IMR-90 (cell line): ENCODE data around the gene CCDC141. TPM values are rescaled to one million over a fixed set of nuclear protein-coding genes. Genes with fewer than 3 reads are reported as not detected.
A peak's percentile ranks its signal among the peaks of the same experiment; 100 is the strongest.

Source experiments
- ATAC-seq: fragments of 200-7000 bp; cut with Tn5 transposase; 2 replicates; pipeline ENCODE4 v1.9.1; 2020; ENCODE audit warnings: low read depth, mild to moderate bottlenecking, moderate library complexity
- BruUV-seq: library from RNA; stranded (reverse); fragments of 400-500 nt; replicated peaks from 2 replicates; lab custom pipeline; 2021; lab: Mats Ljungman, UMichigan
- CTCF ChIA-PET: fragments of 300-600 bp; formaldehyde crosslinking; extraction: SDS; loops from one replicate; lab custom pipeline; 2021; ENCODE audit warnings: antibody characterized with exemption; lab: Yijun Ruan, JAX
- POLR2A ChIA-PET: fragments of 300-600 bp; sonication (Branson Sonifier 250); formaldehyde crosslinking; loops from one replicate; lab custom pipeline; 2022; ENCODE audit warnings: antibody characterized with exemption; ENCODE audit not compliant: unreplicated experiment; lab: Charles Lee
- DNase-seq: peaks from one replicate; pipeline ENCODE4 v3.0.0; 2013
- H2AFZ ChIP-seq: replicated peaks from 2 replicates; pipeline ENCODE3; 2013; ENCODE audit warnings: low read length, mild to moderate bottlenecking; ENCODE audit not compliant: poor library complexity
- H2AK5ac ChIP-seq: 2 replicates; pipeline ENCODE4 v1.6.1; 2013; ENCODE audit warnings: low read depth, low read length, inconsistent platforms
- H2AK9ac ChIP-seq: replicated peaks from 2 replicates; pipeline ENCODE3; 2013; ENCODE audit warnings: mild to moderate bottlenecking, low read depth, low read length, moderate library complexity; ENCODE audit not compliant: poor library complexity
- H2BK120ac ChIP-seq: 2 replicates; pipeline ENCODE4 v1.6.1; 2013; ENCODE audit warnings: low read depth, low read length, inconsistent platforms
- H2BK15ac ChIP-seq: 3 replicates; pipeline ENCODE4 v1.6.1; 2013; ENCODE audit warnings: low read depth, low read length, inconsistent platforms
- H2BK20ac ChIP-seq: 2 replicates; pipeline ENCODE4 v1.6.1; 2013; ENCODE audit warnings: low read depth, mild to moderate bottlenecking, inconsistent platforms, low read length, moderate library complexity
- H2BK5ac ChIP-seq: 2 replicates; pipeline ENCODE4 v1.6.1; 2013; ENCODE audit warnings: mild to moderate bottlenecking, low read depth, low read length, inconsistent platforms; ENCODE audit not compliant: poor library complexity, severe bottlenecking
- H3K14ac ChIP-seq: replicated peaks from 2 replicates; pipeline ENCODE4 v1.6.1; 2013; ENCODE audit warnings: low read depth, low read length, inconsistent platforms
- H3K18ac ChIP-seq: 2 replicates; pipeline ENCODE4 v1.6.1; 2013; ENCODE audit warnings: low read depth, low read length, control low read depth
- H3K23ac ChIP-seq: 2 replicates; pipeline ENCODE4 v1.6.1; 2013; ENCODE audit warnings: low read depth, low read length, inconsistent platforms
- H3K27ac ChIP-seq: 2 replicates; pipeline ENCODE4 v1.5.1; 2013; ENCODE audit warnings: mild to moderate bottlenecking, control low read depth, low read length; ENCODE audit not compliant: insufficient read depth
- H3K27me3 ChIP-seq: 2 replicates; pipeline ENCODE4 v1.6.1; 2013; ENCODE audit warnings: low read length; ENCODE audit not compliant: control insufficient read depth, insufficient read depth
- H3K36me3 ChIP-seq: 2 replicates; pipeline ENCODE4 v1.6.1; 2013; ENCODE audit warnings: low read length, mixed read lengths; ENCODE audit not compliant: control insufficient read depth, insufficient read depth
- H3K4ac ChIP-seq: 2 replicates; pipeline ENCODE4 v1.6.1; 2013; ENCODE audit warnings: low read depth, low read length, inconsistent platforms
- H3K4me1 ChIP-seq: 2 replicates; pipeline ENCODE4 v1.6.1; 2013; ENCODE audit warnings: low read length, mixed read lengths; ENCODE audit not compliant: control insufficient read depth, insufficient read depth
- H3K4me2 ChIP-seq: 2 replicates; pipeline ENCODE4 v1.6.1; 2013; ENCODE audit warnings: low read depth, mild to moderate bottlenecking, control low read depth, low read length, moderate library complexity
- H3K4me3 ChIP-seq: 2 replicates; pipeline ENCODE4 v1.5.1; 2013; ENCODE audit warnings: low read depth, mild to moderate bottlenecking, control low read depth, low read length, moderate library complexity; ENCODE audit not compliant: insufficient read depth
- H3K56ac ChIP-seq: 2 replicates; pipeline ENCODE4 v1.6.1; 2013; ENCODE audit warnings: low read length, inconsistent platforms; ENCODE audit not compliant: insufficient read depth; ENCODE audit errors: extremely low read depth
- H3K79me1 ChIP-seq, 2 experiments: 2 replicates each; pipeline ENCODE4 v1.6.1; 2013; ENCODE audit warnings: low read length in 2 of 2, inconsistent platforms in 1 of 2, low read depth in 1 of 2
- H3K9ac ChIP-seq: 2 replicates; pipeline ENCODE4 v1.6.1; 2013; ENCODE audit warnings: low read depth, low read length, control low read depth
- H3K9me1 ChIP-seq: 2 replicates; pipeline ENCODE4 v1.6.1; 2013; ENCODE audit warnings: low read length, inconsistent platforms; ENCODE audit not compliant: insufficient read depth
- H3K9me3 ChIP-seq: 2 replicates; pipeline ENCODE4 v1.6.1; 2013; ENCODE audit warnings: low read length; ENCODE audit not compliant: control insufficient read depth, insufficient read depth
- H4K20me1 ChIP-seq: 2 replicates; pipeline ENCODE4 v1.6.1; 2013; ENCODE audit warnings: low read length, inconsistent platforms; ENCODE audit not compliant: insufficient read depth
- H4K5ac ChIP-seq: 2 replicates; pipeline ENCODE4 v1.6.1; 2013; ENCODE audit warnings: mild to moderate bottlenecking, low read depth, low read length, control low read depth
- H4K8ac ChIP-seq, 2 experiments: 2 replicates each; pipeline ENCODE4 v1.6.1; 2013; ENCODE audit warnings: low read depth in 2 of 2, low read length in 2 of 2, control low read depth in 1 of 2, inconsistent platforms in 1 of 2
- H4K91ac ChIP-seq: 2 replicates; pipeline ENCODE4 v1.6.1; 2013; ENCODE audit warnings: low read depth, low read length, inconsistent platforms; ENCODE audit not compliant: insufficient read depth
- POLR2A ChIP-seq: IDR thresholded peaks from 2 replicates; pipeline ENCODE4 v1.6.1; 2012; ENCODE audit warnings: mild to moderate bottlenecking, low read depth, low read length
- WGBS, 2 experiments: methylation state at CpG; one replicate each; pipeline versions ENCODE4 v1.1.5 to v1.1.7; 2013; ENCODE audit warnings: missing lambda C conversion rate in 2 of 2; ENCODE audit not compliant: insufficient read length in 1 of 2; ENCODE audit errors: extremely low coverage in 2 of 2; 5-methylcytosine and 5-hydroxymethylcytosine counted together
- dilution Hi-C: fragments of 300-500 bp; cut with HindIII; formaldehyde crosslinking; loops from one replicate; pipeline ENCODE4 v1.14.3; 2018; ENCODE audit warnings: low sequenced_read_pairs; ENCODE audit not compliant: unreplicated experiment
- in situ Hi-C: fragments of 300-500 bp; cut with MboI; formaldehyde crosslinking; loops from 3 replicates; pipeline ENCODE4 v1.14.3; 2019; ENCODE audit warnings: low sequenced_read_pairs, inconsistent platforms, mixed read lengths
- intact Hi-C: fragments of 100-400 bp; cut with micrococcal nuclease; formaldehyde crosslinking; loops from 2 replicates; pipeline ENCODE4 v1.10.0; 2022
- polyA plus RNA-seq, 3 experiments: library from polyadenylated mRNA; depleted of rRNA; stranded (reverse); fragments of >200 nt; gene quantifications; 2 replicates each; pipeline ENCODE4 v1.2.3, GENCODE V29; 2012; ENCODE audit warnings: low replicate concordance in 1 of 3
- total RNA-seq: library from RNA; depleted of rRNA; stranded (reverse); fragments of >200 nt; gene quantifications from 2 replicates; pipeline ENCODE4 v1.2.3, GENCODE V29; 2012
- TF ChIP-seq, protein P1 (sequence below): conservative IDR thresholded peaks from 2 replicates; pipeline ENCODE4 v1.5.1; 2012; ENCODE audit warnings: mild to moderate bottlenecking, low read depth, low read length, improper control_type of control experiment

Gene CCDC141
- total and polyA plus RNA-seq, 2 of the 4 experiments (the other 2 are of a cell fraction) = not detected

DNA sequence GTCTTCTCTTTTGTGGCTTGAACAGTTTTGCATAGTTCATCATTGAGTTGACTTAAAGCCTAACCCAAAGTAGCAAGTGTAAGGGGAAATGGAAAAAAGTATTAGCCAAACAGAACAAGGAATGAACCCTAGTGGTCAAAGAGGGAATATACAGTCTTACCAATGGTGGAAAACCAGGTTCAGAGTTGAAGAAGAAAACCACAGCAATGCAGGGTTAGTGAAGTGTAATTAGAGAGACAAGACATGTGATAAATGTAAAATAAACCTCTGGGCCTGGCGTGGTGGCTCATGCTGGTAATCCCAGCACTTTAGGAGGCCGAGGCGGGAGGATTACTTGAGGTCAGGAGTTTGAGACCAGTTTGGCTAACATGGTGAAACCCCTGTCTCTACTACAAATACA, 245.1 kb downstream of the CCDC141 start:
- H3K9me1 ChIP-seq = no peaks in the 10 kb centered on the region
- no TSS peak for BruUV-seq
- H3K18ac ChIP-seq = no peak overlapping the region
- TF ChIP-seq, protein P1, sequence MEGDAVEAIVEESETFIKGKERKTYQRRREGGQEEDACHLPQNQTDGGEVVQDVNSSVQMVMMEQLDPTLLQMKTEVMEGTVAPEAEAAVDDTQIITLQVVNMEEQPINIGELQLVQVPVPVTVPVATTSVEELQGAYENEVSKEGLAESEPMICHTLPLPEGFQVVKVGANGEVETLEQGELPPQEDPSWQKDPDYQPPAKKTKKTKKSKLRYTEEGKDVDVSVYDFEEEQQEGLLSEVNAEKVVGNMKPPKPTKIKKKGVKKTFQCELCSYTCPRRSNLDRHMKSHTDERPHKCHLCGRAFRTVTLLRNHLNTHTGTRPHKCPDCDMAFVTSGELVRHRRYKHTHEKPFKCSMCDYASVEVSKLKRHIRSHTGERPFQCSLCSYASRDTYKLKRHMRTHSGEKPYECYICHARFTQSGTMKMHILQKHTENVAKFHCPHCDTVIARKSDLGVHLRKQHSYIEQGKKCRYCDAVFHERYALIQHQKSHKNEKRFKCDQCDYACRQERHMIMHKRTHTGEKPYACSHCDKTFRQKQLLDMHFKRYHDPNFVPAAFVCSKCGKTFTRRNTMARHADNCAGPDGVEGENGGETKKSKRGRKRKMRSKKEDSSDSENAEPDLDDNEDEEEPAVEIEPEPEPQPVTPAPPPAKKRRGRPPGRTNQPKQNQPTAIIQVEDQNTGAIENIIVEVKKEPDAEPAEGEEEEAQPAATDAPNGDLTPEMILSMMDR = peak; percentile 31
- TF ChIP-seq POLR2A = no peak
- H3K9me3 ChIP-seq = no peaks in the 10 kb centered on the region
- H3K4me1 ChIP-seq = no peaks in the 10 kb centered on the region
- no peak overlapping the region for H2BK15ac ChIP-seq
- H3K79me1 ChIP-seq = no peaks in the 10 kb centered on the region
- WGBS, 2 experiments = no CpG with 5 or more reads among the region's 3 CpGs
- no peak overlapping the region for H3K23ac ChIP-seq
- H4K91ac ChIP-seq = no peak overlapping the region
- H3K4me3 ChIP-seq = no peak overlapping the region
- no peak overlapping the region for H2AK9ac ChIP-seq
- ChIA-PET CTCF (interaction anchor here (0.7 to 1.6 kb wide), 3 partner anchors 10 to 14 kb away, joined by 3 to 5 read pairs (median 4); no protein-coding TSS in a partner anchor), POLR2A (no interaction called here)
- no peak overlapping the region for H2BK20ac ChIP-seq
- DNase-seq = peak; percentile 16
- no peak overlapping the region for H2BK120ac ChIP-seq
- H4K5ac ChIP-seq = no peak overlapping the region
- H3K9ac ChIP-seq = no peak overlapping the region
- no peaks in the 10 kb centered on the region for H3K36me3 ChIP-seq
- no peak overlapping the region for H2AK5ac ChIP-seq
- H3K27ac ChIP-seq = no peak overlapping the region
- no peak overlapping the region for H3K4me2 ChIP-seq
- H3K14ac ChIP-seq = no peak overlapping the region
- ATAC-seq = peak; percentile 54; the same call in 1 of the 2 replicates
- H3K4ac ChIP-seq = no peak overlapping the region
- intact Hi-C loops (no loop called here), dilution Hi-C loops (no loop called here), in situ Hi-C loops (no loop called here)
- H4K8ac ChIP-seq = no peak overlapping the region
- no peak overlapping the region for H2AFZ ChIP-seq
- H3K56ac ChIP-seq = no peak overlapping the region
- no peaks in the 10 kb centered on the region for H3K27me3 ChIP-seq
- no peaks in the 10 kb centered on the region for H4K20me1 ChIP-seq
- no peak overlapping the region for H2BK5ac ChIP-seq
